Endothelial cell of umbilical vein (primary cell): ENCODE measurements around the gene GRID1. TPM values are rescaled to one million over a fixed set of nuclear protein-coding genes. Genes with fewer than 3 reads are reported as not detected.
A peak's percentile ranks its signal among the peaks of the same experiment; 100 is the strongest.

ENCODE experiments used
- BruUV-seq: library from RNA; stranded (reverse); fragments of 400-500 nt; replicated peaks from 2 replicates; lab custom pipeline; 2021; lab: Mats Ljungman, UMichigan
- CTCF ChIA-PET: fragments of 300-600, 350-600 bp; sonication (Branson Sonifier 250); formaldehyde crosslinking; loops from one replicate; lab custom pipeline; 2021; ENCODE audit warnings: antibody characterized with exemption, inconsistent platforms; lab: Charles Lee
- POLR2A ChIA-PET: fragments of 300-600, 350-600 bp; sonication (Branson Sonifier 250); formaldehyde crosslinking; loops from one replicate; lab custom pipeline; 2021; ENCODE audit warnings: antibody characterized with exemption, inconsistent platforms; lab: Charles Lee
- DNase-seq: peaks from one replicate; pipeline ENCODE4 v3.0.0-alpha.2; 2011; ENCODE audit warnings: low read depth, low spot score
- FAIRE-seq: peaks from 2 replicates; lab custom pipeline; 2011; peaks lifted over from hg19 to GRCh38; lab: Jason Lieb, UNC
- H2AFZ ChIP-seq: 2 replicates; pipeline ENCODE4 v1.6.0; 2012; ENCODE audit warnings: low read depth, low read length, control low read depth, inconsistent platforms
- H3K27ac ChIP-seq: 2 replicates; pipeline ENCODE4 v1.5.1; 2011; ENCODE audit warnings: low read depth, mild to moderate bottlenecking, control low read depth, low read length, moderate library complexity; ENCODE audit not compliant: insufficient read depth
- H3K27me3 ChIP-seq, 2 experiments: 2 replicates each; pipeline versions ENCODE4 v1.6.0 to v1.6.1; 2011; ENCODE audit warnings: low read length in 2 of 2, mixed read lengths in 1 of 2; ENCODE audit not compliant: control insufficient read depth in 2 of 2, insufficient read depth in 2 of 2
- H3K36me3 ChIP-seq, 2 experiments: 2 replicates in 1 of 2; 3 replicates in 1 of 2; pipeline ENCODE4 v1.5.1; 2011; ENCODE audit warnings: low read length in 2 of 2, mild to moderate bottlenecking in 1 of 2, moderate library complexity in 1 of 2; ENCODE audit not compliant: control insufficient read depth in 2 of 2, insufficient read depth in 2 of 2; ENCODE audit errors: extremely low read depth in 1 of 2
- H3K4me1 ChIP-seq: 3 replicates; pipeline ENCODE4 v1.5.1; 2011; ENCODE audit warnings: mild to moderate bottlenecking, low read length; ENCODE audit not compliant: control insufficient read depth, insufficient read depth; ENCODE audit errors: extremely low read depth
- H3K4me2 ChIP-seq: 2 replicates; pipeline ENCODE4 v1.6.1; 2011; ENCODE audit warnings: low read length, control low read depth, mixed read lengths; ENCODE audit not compliant: insufficient read depth
- H3K4me3 ChIP-seq, 3 experiments: fragments of 200-600 bp in 1 of 3; sonication (generic), shearing (Covaris generic) in 1 of 3; replicated peaks in 1 of 3; 2 replicates each; pipeline ENCODE4 v1.5.1; 2011 to 2016; ENCODE audit warnings: control low read depth in 3 of 3, low read length in 3 of 3, mild to moderate bottlenecking in 2 of 3, inconsistent platforms in 1 of 3, low read depth in 1 of 3, moderate library complexity in 1 of 3; ENCODE audit not compliant: insufficient read depth in 1 of 3
- H3K79me2 ChIP-seq: 2 replicates; pipeline ENCODE4 v1.6.0; 2012; ENCODE audit warnings: low read length, inconsistent platforms; ENCODE audit not compliant: control insufficient read depth, insufficient read depth
- H3K9ac ChIP-seq: replicated peaks from 2 replicates; pipeline ENCODE3; 2011; ENCODE audit warnings: low read length, control low read depth; ENCODE audit not compliant: insufficient read depth; ENCODE audit errors: extremely low read depth
- H3K9me1 ChIP-seq: replicated peaks from 3 replicates; pipeline ENCODE4 v1.6.0; 2011; ENCODE audit warnings: mild to moderate bottlenecking, low read length; ENCODE audit not compliant: control insufficient read depth, insufficient read depth; ENCODE audit errors: extremely low read depth
- H3K9me3 ChIP-seq: replicated peaks from 2 replicates; pipeline ENCODE4 v1.5.1; 2012; ENCODE audit warnings: low read length, inconsistent platforms; ENCODE audit not compliant: control insufficient read depth, insufficient read depth
- H4K20me1 ChIP-seq: replicated peaks from 2 replicates; pipeline ENCODE3; 2011; ENCODE audit warnings: mild to moderate bottlenecking, low read length; ENCODE audit not compliant: control insufficient read depth, insufficient read depth; ENCODE audit errors: extremely low read depth
- JUN ChIP-seq: IDR thresholded peaks from 2 replicates; pipeline ENCODE4 v1.6.1; 2011; ENCODE audit warnings: borderline replicate concordance, low read depth; ENCODE audit not compliant: insufficient read length, insufficient read depth
- POLR2A ChIP-seq: IDR thresholded peaks from 2 replicates; pipeline ENCODE4 v1.6.1; 2012; ENCODE audit warnings: low read depth, mild to moderate bottlenecking, control low read depth, low read length
- POLR2AphosphoS5 ChIP-seq: IDR thresholded peaks from 2 replicates; pipeline ENCODE4 v1.6.1; 2012; ENCODE audit warnings: low read depth, mild to moderate bottlenecking, control low read depth, low read length, moderate library complexity; ENCODE audit not compliant: insufficient read depth
- dilution Hi-C: fragments of 300-500 bp; cut with MboI; formaldehyde crosslinking; loops from one replicate; pipeline ENCODE4 v1.15.0; 2019; ENCODE audit warnings: low sequenced_read_pairs; ENCODE audit not compliant: extremely low pct_ligation_motif_present
- intact Hi-C: fragments of 100-400 bp; cut with micrococcal nuclease; formaldehyde crosslinking; loops from one replicate; pipeline ENCODE4 v1.10.0; 2022
- polyA plus RNA-seq, 4 experiments: library from polyadenylated mRNA; depleted of rRNA in 3 of 4; stranded (reverse) in 3 of 4; unstranded in 1 of 4; fragments of >200 nt; gene quantifications; 2 replicates each; pipeline versions ENCODE4 v1.2.1 to v1.2.3, GENCODE V29; 2011 to 2012; ENCODE audit warnings: missing spikeins in 1 of 4
- total RNA-seq: library from RNA; stranded (reverse); gene quantifications from 2 replicates; pipeline ENCODE4 v1.2.3, GENCODE V29; 2021
- TF ChIP-seq, protein P1 (sequence below): IDR thresholded peaks from 2 replicates; pipeline ENCODE4 v1.6.1; 2011; ENCODE audit not compliant: insufficient read depth, insufficient read length
- TF ChIP-seq, protein P2 (sequence below), 2 donors: IDR thresholded peaks; 1 replicate in 1 of 2; 2 replicates in 1 of 2; pipeline ENCODE4 v1.5.1; 2011; ENCODE audit warnings: low read length in 2 of 2, mild to moderate bottlenecking in 2 of 2, moderate library complexity in 2 of 2, control low read depth in 1 of 2, inconsistent platforms in 1 of 2, low read depth in 1 of 2; ENCODE audit not compliant: insufficient read depth in 1 of 2; ENCODE audit errors: extremely low read depth in 1 of 2

GRID1 gene
- total and polyA plus RNA-seq, 2 donors (not counting 3 experiments of a cell fraction or from before 2014, with no cell fraction given) = not detected

DNA sequence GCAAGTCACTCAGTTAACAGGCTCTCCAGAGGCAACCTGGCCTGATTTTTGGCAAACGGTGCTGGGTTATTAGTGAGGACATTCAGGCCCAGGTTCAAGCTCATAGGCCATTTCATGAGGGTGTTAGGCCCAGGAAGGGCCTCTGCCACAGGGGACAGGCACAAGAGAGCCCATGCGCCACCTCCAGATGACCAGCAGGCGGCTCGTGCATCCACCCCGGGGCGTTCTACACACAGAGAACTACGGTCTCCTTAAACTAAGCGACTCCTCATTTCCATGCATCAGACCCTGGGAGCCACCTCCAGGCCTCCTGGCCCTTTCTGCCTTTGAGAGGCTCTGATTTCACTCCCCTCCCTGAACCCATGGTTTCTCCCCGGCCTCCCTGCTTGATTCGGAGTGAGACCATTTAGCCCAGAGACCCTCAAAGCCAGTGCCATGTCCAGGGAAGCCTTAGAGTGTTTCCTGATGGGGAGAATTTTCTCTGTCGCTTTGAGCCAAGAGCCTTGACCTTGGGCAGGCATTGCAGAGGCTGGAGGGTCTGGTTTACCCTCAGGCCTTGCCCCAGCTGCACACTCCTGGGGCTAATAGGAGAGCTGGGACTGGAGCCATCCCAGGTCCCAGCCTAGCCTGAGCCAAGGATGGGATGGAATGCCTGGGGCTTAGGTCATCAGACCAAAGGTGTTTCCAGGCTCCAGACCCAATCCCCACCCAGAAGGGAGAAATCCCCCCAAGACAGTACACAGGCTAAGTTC is 188.0 kb downstream of the GRID1 start:
- Histone ChIP-seq H4K20me1 (no peaks in the 10 kb centered on the region), H3K9me1 (no peaks in the 10 kb centered on the region), H3K27me3 (no peaks in the 10 kb centered on the region), H3K4me3 (no peak overlapping the region), H3K79me2 (no peaks in the 10 kb centered on the region), H3K4me2 (no peak overlapping the region), H3K36me3 (no peaks in the 10 kb centered on the region), H2AFZ (no peak overlapping the region), H3K27ac (no peak overlapping the region), H3K9ac (no peak overlapping the region), H3K9me3 (no peaks in the 10 kb centered on the region), H3K4me1 (no peaks in the 10 kb centered on the region)
- FAIRE-seq = no peak
- DNase-seq = no peak
- intact Hi-C loops (no loop called here), dilution Hi-C loops (no loop called here)
- ChIA-PET CTCF (no interaction called here), POLR2A (no interaction called here)
- no TSS peak for BruUV-seq
- TF ChIP-seq POLR2AphosphoS5 (no peak), JUN (no peak), POLR2A (no peak)
- TF ChIP-seq, protein P1, sequence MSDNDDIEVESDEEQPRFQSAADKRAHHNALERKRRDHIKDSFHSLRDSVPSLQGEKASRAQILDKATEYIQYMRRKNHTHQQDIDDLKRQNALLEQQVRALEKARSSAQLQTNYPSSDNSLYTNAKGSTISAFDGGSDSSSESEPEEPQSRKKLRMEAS = no peak
- TF ChIP-seq, protein P2, sequence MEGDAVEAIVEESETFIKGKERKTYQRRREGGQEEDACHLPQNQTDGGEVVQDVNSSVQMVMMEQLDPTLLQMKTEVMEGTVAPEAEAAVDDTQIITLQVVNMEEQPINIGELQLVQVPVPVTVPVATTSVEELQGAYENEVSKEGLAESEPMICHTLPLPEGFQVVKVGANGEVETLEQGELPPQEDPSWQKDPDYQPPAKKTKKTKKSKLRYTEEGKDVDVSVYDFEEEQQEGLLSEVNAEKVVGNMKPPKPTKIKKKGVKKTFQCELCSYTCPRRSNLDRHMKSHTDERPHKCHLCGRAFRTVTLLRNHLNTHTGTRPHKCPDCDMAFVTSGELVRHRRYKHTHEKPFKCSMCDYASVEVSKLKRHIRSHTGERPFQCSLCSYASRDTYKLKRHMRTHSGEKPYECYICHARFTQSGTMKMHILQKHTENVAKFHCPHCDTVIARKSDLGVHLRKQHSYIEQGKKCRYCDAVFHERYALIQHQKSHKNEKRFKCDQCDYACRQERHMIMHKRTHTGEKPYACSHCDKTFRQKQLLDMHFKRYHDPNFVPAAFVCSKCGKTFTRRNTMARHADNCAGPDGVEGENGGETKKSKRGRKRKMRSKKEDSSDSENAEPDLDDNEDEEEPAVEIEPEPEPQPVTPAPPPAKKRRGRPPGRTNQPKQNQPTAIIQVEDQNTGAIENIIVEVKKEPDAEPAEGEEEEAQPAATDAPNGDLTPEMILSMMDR (IDR thresholded peaks at IDR 0.05; ENCODE audit: extremely low read depth in 1 of 2, insufficient read depth in 1 of 2, low read depth in 1 of 2, low read length in 2 of 2) = peak in 1 of 2 donors; percentile 17
